Vagina (tissue), 2 donors: ENCODE results near the gene PURA. TPM values are rescaled to one million over a fixed set of nuclear protein-coding genes. Genes with fewer than 3 reads are reported as not detected.

Source experiments
- DNase-seq, 2 donors: peaks; one replicate each; pipeline ENCODE4 v3.0.0-alpha.2; 2017; ENCODE audit errors: extremely low spot score in 2 of 2
- H3K27ac ChIP-seq: fragments of 200-600 bp; sonication (generic); one replicate; pipeline ENCODE4 v1.5.1; 2019
- H3K27me3 ChIP-seq: fragments of 200-600 bp; sonication (generic); one replicate; pipeline ENCODE4 v1.5.1; 2019
- H3K36me3 ChIP-seq, 2 donors: fragments of 200-600 bp; sonication (generic); one replicate each; pipeline ENCODE4 v1.5.1; 2017 to 2019
- H3K4me1 ChIP-seq: fragments of 200-600 bp; sonication (generic); one replicate; pipeline ENCODE4 v1.5.1; 2019
- H3K4me3 ChIP-seq, 2 donors: fragments of 200-600 bp; sonication (generic); 1 replicate in 1 of 2; 2 replicates in 1 of 2; pipeline ENCODE4 v1.5.1; 2016 to 2019
- H3K9me3 ChIP-seq: fragments of 200-600 bp; sonication (generic); one replicate; pipeline ENCODE4 v1.5.1; 2019
- POLR2A ChIP-seq, 2 donors: fragments of 450-650 bp; IDR thresholded peaks; one replicate each; pipeline ENCODE4 v1.6.1; 2017; ENCODE audit warnings: antibody characterized with exemption in 2 of 2, mild to moderate bottlenecking in 2 of 2, moderate library complexity in 2 of 2
- POLR2AphosphoS5 ChIP-seq, 2 donors: sonication (generic); formaldehyde crosslinking; IDR thresholded peaks; one replicate each; pipeline ENCODE4 v1.9.0; 2017; ENCODE audit warnings: antibody characterized with exemption in 2 of 2, mild to moderate bottlenecking in 2 of 2, low read depth in 1 of 2; ENCODE audit not compliant: insufficient read depth in 1 of 2
- intact Hi-C: fragments of 100-400 bp; cut with DNase I; formaldehyde crosslinking; loops from one replicate; pipeline ENCODE4 v1.15.1; 2023
- total RNA-seq: library from RNA; depleted of rRNA; stranded (reverse); fragments of >200 nt; gene quantifications from one replicate; pipeline ENCODE4 v1.2.3, GENCODE V29; 2016
- TF ChIP-seq, protein P1 (sequence below), 3 experiments: fragments of 450-650 bp in 2 of 3; fragments of 200-600 bp in 1 of 3; sonication (generic) in 1 of 3; IDR thresholded peaks; one replicate each; pipeline ENCODE4 v1.5.1; 2017 to 2019; ENCODE audit warnings: antibody characterized with exemption in 3 of 3, mild to moderate bottlenecking in 2 of 3, moderate library complexity in 2 of 3

The PURA gene
- total RNA-seq, 1 donor from 2014 or later: 29.7 TPM

DNA sequence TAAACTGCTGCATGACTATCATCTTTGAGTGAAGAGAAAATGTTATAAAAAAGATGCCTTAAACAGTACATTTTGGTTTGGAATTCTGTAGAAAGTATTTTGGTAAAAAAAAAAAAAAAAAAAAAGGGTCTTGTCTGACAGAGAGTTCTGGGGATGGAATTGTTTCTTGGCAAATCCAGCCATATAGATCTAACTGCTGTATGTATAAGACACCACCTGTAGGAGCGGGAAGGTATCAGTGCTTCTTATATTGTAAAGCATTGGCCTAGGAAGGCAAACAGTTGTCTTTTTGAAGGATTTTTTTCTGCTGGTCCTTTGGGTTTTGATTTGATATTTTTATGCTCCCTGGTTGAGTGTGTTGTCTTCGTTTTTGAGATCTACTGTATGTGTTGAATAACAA, 2.8 kb downstream of the PURA start:
- TF ChIP-seq, protein P1, sequence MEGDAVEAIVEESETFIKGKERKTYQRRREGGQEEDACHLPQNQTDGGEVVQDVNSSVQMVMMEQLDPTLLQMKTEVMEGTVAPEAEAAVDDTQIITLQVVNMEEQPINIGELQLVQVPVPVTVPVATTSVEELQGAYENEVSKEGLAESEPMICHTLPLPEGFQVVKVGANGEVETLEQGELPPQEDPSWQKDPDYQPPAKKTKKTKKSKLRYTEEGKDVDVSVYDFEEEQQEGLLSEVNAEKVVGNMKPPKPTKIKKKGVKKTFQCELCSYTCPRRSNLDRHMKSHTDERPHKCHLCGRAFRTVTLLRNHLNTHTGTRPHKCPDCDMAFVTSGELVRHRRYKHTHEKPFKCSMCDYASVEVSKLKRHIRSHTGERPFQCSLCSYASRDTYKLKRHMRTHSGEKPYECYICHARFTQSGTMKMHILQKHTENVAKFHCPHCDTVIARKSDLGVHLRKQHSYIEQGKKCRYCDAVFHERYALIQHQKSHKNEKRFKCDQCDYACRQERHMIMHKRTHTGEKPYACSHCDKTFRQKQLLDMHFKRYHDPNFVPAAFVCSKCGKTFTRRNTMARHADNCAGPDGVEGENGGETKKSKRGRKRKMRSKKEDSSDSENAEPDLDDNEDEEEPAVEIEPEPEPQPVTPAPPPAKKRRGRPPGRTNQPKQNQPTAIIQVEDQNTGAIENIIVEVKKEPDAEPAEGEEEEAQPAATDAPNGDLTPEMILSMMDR (IDR thresholded peaks at IDR 0.05): no peak
- no peak for TF ChIP-seq POLR2AphosphoS5 (IDR thresholded peaks at IDR 0.05; ENCODE audit: insufficient read depth in 1 of 2, low read depth in 1 of 2)
- no peak for TF ChIP-seq POLR2A (IDR thresholded peaks at IDR 0.05)
- Histone ChIP-seq H3K9me3 (no peaks in the 10 kb centered on the region), H3K27ac (no peak overlapping the region), H3K27me3 (no peaks in the 10 kb centered on the region), H3K4me1 (peaks cover 55% of the 10 kb centered on the region), H3K36me3 (no peaks in the 10 kb centered on the region), H3K4me3 (no peak overlapping the region)
- DNase-seq: no peak
- intact Hi-C loops: no loop called here

DNA sequence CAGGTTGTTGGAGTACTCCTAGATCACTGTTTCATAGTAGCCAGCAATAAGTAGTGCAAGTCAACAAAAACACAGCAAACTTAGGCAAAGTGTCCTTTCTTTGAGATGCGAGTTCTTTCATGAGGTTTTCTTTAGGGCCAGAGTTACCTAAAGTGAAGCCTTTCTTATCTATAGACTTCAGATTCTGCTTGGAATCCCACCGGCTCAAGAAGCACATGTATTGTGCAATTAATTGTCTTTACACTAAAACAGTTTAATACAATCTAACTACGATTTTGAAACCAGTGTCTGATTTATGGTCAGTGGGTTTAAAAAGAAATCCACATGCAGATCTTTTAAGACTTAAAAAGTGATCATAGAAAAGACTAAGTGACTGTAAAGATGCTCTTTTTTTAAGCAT, 3.6 kb downstream of the PURA start:
- no peaks in the 10 kb centered on the region for H3K27me3 ChIP-seq
- TF ChIP-seq POLR2A (IDR thresholded peaks at IDR 0.05) (no peak), POLR2AphosphoS5 (IDR thresholded peaks at IDR 0.05; ENCODE audit: insufficient read depth in 1 of 2, low read depth in 1 of 2) (no peak)
- H3K36me3 ChIP-seq: no peaks in the 10 kb centered on the region
- no peak for DNase-seq
- H3K27ac ChIP-seq: no peak overlapping the region
- no peak overlapping the region for H3K4me3 ChIP-seq
- no peaks in the 10 kb centered on the region for H3K9me3 ChIP-seq
- intact Hi-C loops: no loop called here
- peaks cover 47% of the 10 kb centered on the region for H3K4me1 ChIP-seq

DNA sequence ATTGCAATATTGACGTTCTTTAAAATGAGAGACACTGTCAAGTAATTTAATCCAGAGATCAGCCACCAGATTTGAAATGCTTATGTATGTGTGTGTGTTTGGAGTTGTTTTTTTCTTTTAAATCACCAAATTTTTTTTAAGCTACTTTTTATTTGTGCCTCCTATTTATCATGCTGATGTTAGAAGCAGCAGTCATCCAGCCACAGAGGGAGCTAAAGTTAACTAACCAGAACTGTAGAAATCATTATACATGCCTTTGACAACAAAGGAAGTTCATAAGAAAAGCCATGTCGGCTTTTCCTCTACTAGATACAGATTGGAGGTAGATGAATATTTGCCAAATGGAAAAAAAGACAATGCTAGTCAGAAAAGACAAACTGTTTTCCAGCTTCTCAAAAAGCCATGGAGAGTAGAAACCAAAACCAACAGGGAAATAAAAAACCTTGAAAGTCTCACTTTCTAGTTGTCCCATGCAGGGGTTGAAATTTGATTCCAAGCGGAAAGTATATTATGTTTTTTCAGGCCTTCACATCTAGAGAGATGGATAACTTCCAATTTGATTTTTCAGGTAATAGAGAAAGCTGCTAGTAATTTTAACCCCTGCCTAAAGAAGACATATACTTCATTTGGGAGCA, 4.5 kb downstream of the PURA start:
- DNase-seq: no peak
- Histone ChIP-seq H3K4me3 (no peak overlapping the region), H3K9me3 (no peaks in the 10 kb centered on the region), H3K27ac (no peak overlapping the region), H3K27me3 (no peaks in the 10 kb centered on the region), H3K36me3 (no peaks in the 10 kb centered on the region), H3K4me1 (peaks cover 42% of the 10 kb centered on the region)
- intact Hi-C loops: no loop called here
- TF ChIP-seq, protein P1 (IDR thresholded peaks at IDR 0.05): no peak
- no peak for TF ChIP-seq POLR2AphosphoS5 (IDR thresholded peaks at IDR 0.05; ENCODE audit: insufficient read depth in 1 of 2, low read depth in 1 of 2)
- no peak for TF ChIP-seq POLR2A (IDR thresholded peaks at IDR 0.05)

DNA sequence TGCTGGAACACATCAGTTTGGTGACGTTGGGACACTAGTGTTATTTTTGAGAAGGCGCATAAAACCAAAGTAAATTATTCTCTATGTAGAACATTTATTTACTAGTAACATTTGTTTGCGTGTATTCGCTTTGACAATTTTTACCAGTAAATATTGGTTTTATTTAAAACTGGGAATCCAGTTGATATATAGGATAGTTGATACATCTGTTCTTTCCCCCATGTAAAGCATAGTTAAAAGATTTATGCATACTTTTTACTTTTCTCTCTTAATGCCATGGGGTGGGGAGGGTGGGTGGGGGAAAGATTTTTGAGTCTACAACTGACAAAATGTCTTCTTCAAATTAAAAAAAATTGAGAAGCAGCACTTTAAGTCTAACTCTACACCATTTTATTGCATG, 11.7 kb downstream of the PURA start, which contains the start of gene IGIP:
Gene IGIP, plus strand, starts transcription at position 301 of the 400 bp plus-strand sequence. CDS start 2,540 bp downstream, outside the sequence.
- Histone ChIP-seq H3K4me1 (peaks cover 13% of the 10 kb centered on the region), H3K27ac (no peak within 1 kb of the TSS), H3K9me3 (no peaks in the 10 kb centered on the region), H3K36me3 (no peaks in the 10 kb centered on the region), H3K4me3 (no peak within 1 kb of the TSS), H3K27me3 (no peaks in the 10 kb centered on the region)
- TF ChIP-seq POLR2AphosphoS5 (IDR thresholded peaks at IDR 0.05; ENCODE audit: insufficient read depth in 1 of 2, low read depth in 1 of 2) (no peak), POLR2A (IDR thresholded peaks at IDR 0.05) (no peak)
- TF ChIP-seq, protein P1 (IDR thresholded peaks at IDR 0.05): no peak
- no peak for DNase-seq
- intact Hi-C loops: no loop called here

DNA sequence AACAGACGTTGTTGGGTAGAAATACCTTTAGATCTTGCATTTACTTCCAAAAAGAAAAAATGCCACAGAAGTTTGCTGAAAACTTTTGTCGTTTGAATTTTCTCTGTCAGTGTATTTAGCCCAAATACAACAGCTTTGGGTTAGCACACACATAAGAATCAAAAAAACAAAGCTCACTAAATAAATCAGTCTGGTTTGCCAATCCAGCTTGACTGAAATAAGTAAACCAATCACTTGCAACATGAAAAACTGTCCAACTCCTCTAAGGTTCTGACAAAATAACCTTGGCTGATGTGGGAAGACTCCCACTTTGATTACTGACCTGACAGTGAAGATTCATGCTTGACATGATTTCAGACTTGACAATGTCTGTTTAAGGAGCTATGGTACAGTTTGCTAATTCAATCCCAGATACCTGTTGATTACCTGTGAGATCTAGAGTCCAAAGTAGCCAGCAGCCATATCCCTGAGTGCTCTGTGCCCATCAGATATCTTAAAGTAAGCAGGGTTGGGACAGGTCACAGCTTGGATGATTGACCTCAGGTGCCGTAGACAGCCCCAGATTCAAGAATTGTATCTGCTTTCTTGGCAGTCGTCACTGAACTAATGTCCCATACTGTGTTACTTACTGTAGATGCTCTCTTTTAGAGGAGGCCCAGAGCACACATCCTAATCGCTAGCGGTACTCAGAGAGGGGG, 12.6 kb downstream of the PURA start:
- DNase-seq: no peak
- Histone ChIP-seq H3K4me1 (peaks cover 17% of the 10 kb centered on the region), H3K36me3 (no peaks in the 10 kb centered on the region), H3K27ac (no peak overlapping the region), H3K27me3 (no peaks in the 10 kb centered on the region), H3K9me3 (no peaks in the 10 kb centered on the region), H3K4me3 (no peak overlapping the region)
- intact Hi-C loops: no loop called here
- TF ChIP-seq POLR2A (IDR thresholded peaks at IDR 0.05): no peak
- TF ChIP-seq, protein P1 (IDR thresholded peaks at IDR 0.05): no peak
- no peak for TF ChIP-seq POLR2AphosphoS5 (IDR thresholded peaks at IDR 0.05; ENCODE audit: insufficient read depth in 1 of 2, low read depth in 1 of 2)
